Psoas muscle (tissue), 8 donors: ENCODE data around the gene CIAO2A. TPM values are rescaled to one million over a fixed set of nuclear protein-coding genes. Genes with fewer than 3 reads are reported as not detected.
"Not testable (repeated sequence)": the region's sequence is repeated elsewhere in the genome, so short reads cannot be mapped to it uniquely, and the experiment has no call there.

Experiments
- ATAC-seq, 4 donors: fragments of 200-7000 bp; cut with Tn5 transposase; one replicate each; pipeline ENCODE4 v1.9.1; 2020; ENCODE audit warnings: moderate library complexity in 3 of 4, mild to moderate bottlenecking in 2 of 4
- DNase-seq, 2 donors: peaks; one replicate each; pipeline ENCODE4 v3.0.0-alpha.2; 2020
- H3K27ac ChIP-seq: fragments of 200-600 bp; one replicate; pipeline ENCODE4 v1.8.0; 2022
- H3K27me3 ChIP-seq, 3 donors: fragments of 200-600 bp in 1 of 3; one replicate each; pipeline versions ENCODE4 v1.6.1 to v1.8.0; 2013 to 2022; ENCODE audit warnings: low read length in 2 of 3, mild to moderate bottlenecking in 2 of 3, moderate library complexity in 1 of 3; ENCODE audit not compliant: insufficient read depth in 3 of 3
- H3K36me3 ChIP-seq, 2 donors: fragments of 200-600 bp in 1 of 2; one replicate each; pipeline versions ENCODE4 v1.6.1 to v1.8.0; 2013 to 2022; ENCODE audit warnings: low read depth in 1 of 2, mild to moderate bottlenecking in 1 of 2, moderate library complexity in 1 of 2; ENCODE audit not compliant: insufficient read depth in 1 of 2
- H3K4me1 ChIP-seq: fragments of 200-600 bp; one replicate; pipeline ENCODE4 v1.8.0; 2022
- H3K4me3 ChIP-seq: fragments of 200-600 bp; one replicate; pipeline ENCODE4 v1.8.0; 2022; ENCODE audit warnings: mild to moderate bottlenecking
- H3K9me3 ChIP-seq: fragments of 200-600 bp; one replicate; pipeline ENCODE4 v1.8.0; 2022
- WGBS, 3 donors: extraction: QIAGEN DNeasy Blood & Tissue Kit; methylation state at CpG; one replicate each; pipeline versions ENCODE4 v1.1.6 to v1.1.7; 2013; 5-methylcytosine and 5-hydroxymethylcytosine counted together
- intact Hi-C, 2 donors: fragments of 100-400 bp; cut with DNase I; formaldehyde crosslinking; loops; one replicate each; pipeline versions ENCODE4 v1.11.0 to v1.14.2; 2022
- polyA plus RNA-seq, 3 donors: library from polyadenylated mRNA; stranded (reverse); fragments of 200-250 nt; gene quantifications; one replicate each; pipeline ENCODE4 v1.2.3, GENCODE V29; 2013
- total RNA-seq, 4 donors: library from RNA; stranded (reverse); fragmentation: NEBNext Ultra II Directional in 2 of 4; extraction: Animal tissue kit (Norgen Biotek cat#: 25700) in 2 of 4; gene quantifications; one replicate each; pipeline versions ENCODE4 v1.2.1 to v1.2.4, GENCODE V29; 2021 to 2023
- TF ChIP-seq, protein P1 (sequence below): fragments of 200-600 bp; IDR thresholded peaks from one replicate; pipeline ENCODE4 v1.8.0; 2022; ENCODE audit warnings: antibody characterized with exemption
- donor health status: healthy with polysubstance abuse.
- donor health status: DM: no; HTN: no; CAD: no; lungs with moderate emphysema.
- donor health status: Bipolar disorder and iron deficiency.
- donor health status: healthy.
- donor health status: DM: yes; HTN: yes; CAD: no.
- donor health status: DM: no; HTN: no; CAD: no.
- donor health status: DM: no; HTN: no; CAD: no.
- donor health status: DM: yes; HTN: yes; CAD: no.

CIAO2A gene
- total and polyA plus RNA-seq, 7 donors: 24.0 to 109 (median 73.5) TPM

DNA sequence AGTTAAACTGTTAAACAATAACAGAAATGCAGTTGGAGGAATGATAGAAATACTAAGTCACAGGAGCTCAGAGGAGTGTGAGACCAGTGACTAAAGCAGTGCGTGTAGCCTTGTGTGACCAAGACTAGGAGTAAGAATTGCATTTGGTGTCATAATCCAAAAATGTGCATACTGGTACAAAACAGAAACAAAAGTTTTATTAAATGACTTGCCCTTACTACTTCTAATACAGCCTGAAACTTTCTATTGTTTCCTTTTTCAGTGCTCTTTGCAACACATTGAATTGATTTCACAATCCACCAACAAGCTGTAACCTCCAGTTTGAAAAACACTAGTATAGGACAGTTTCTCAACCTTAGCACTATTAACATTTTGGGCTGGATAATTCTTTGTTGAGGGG is 19.3 kb upstream of the CIAO2A start:
- TF ChIP-seq, protein P1, sequence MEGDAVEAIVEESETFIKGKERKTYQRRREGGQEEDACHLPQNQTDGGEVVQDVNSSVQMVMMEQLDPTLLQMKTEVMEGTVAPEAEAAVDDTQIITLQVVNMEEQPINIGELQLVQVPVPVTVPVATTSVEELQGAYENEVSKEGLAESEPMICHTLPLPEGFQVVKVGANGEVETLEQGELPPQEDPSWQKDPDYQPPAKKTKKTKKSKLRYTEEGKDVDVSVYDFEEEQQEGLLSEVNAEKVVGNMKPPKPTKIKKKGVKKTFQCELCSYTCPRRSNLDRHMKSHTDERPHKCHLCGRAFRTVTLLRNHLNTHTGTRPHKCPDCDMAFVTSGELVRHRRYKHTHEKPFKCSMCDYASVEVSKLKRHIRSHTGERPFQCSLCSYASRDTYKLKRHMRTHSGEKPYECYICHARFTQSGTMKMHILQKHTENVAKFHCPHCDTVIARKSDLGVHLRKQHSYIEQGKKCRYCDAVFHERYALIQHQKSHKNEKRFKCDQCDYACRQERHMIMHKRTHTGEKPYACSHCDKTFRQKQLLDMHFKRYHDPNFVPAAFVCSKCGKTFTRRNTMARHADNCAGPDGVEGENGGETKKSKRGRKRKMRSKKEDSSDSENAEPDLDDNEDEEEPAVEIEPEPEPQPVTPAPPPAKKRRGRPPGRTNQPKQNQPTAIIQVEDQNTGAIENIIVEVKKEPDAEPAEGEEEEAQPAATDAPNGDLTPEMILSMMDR: no peak
- Histone ChIP-seq H3K27ac (peak overlapping the region; percentile 65), H3K4me1 (peaks cover 40% of the 10 kb centered on the region), H3K27me3 (no peaks in the 10 kb centered on the region), H3K9me3 (no peaks in the 10 kb centered on the region), H3K4me3 (no peak overlapping the region), H3K36me3 (peaks cover 6 to 61% of the 10 kb centered on the region in 2 donors)
- 92 to 100% (median 93%) methylated on average over 1 of the region's 1 CpG for WGBS, 3 donors
- intact Hi-C loops: no loop called here
- DNase-seq (no peak), ATAC-seq (no peak)

DNA sequence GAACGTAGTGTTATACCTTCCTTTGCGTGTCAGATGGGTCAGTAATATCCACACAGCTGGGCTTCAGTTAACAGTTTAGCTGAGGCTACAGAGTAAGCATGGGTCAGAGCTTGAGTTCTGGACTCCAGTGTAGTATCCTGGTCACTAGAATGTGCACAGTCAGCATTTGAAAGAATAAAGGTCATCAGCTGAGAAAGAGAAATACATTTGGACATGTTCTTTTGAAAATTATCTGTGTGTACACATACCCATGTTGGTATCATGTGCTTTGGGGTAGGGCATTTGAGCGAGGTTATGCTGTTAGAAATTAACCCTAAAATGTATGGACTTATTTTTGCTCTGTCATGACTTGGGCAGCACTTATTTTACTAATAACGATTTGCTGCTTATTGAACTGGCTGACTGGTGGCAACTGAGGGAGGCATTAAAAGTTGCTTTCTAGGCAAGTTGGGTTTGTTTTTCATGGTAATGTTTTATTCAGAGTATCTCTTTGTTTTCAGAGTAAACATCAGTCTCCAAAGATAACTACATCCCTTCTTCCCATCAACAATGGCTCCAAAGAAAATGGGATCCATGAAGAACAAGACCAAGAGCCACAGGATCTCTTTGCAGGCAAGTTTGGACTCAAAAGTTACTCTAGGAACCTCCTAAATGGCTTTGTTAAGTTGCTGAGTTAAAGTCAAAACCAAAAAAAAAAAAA is 18.6 kb upstream of the CIAO2A start:
- H3K27me3 ChIP-seq: no peaks in the 10 kb centered on the region
- no peak for DNase-seq
- 30 to 48% (median 31%) methylated on average over 4 of the region's 4 CpGs for WGBS, 3 donors
- peak; percentile 65 to 81 (median 72) for ATAC-seq
- H3K36me3 ChIP-seq: peaks cover 5 to 54% of the 10 kb centered on the region in 2 donors
- H3K4me3 ChIP-seq: no peak overlapping the region
- peaks cover 47% of the 10 kb centered on the region for H3K4me1 ChIP-seq
- H3K9me3 ChIP-seq: no peaks in the 10 kb centered on the region
- TF ChIP-seq, protein P1: no peak
- peak overlapping the region; percentile 65 for H3K27ac ChIP-seq
- intact Hi-C loops: no loop called here

DNA sequence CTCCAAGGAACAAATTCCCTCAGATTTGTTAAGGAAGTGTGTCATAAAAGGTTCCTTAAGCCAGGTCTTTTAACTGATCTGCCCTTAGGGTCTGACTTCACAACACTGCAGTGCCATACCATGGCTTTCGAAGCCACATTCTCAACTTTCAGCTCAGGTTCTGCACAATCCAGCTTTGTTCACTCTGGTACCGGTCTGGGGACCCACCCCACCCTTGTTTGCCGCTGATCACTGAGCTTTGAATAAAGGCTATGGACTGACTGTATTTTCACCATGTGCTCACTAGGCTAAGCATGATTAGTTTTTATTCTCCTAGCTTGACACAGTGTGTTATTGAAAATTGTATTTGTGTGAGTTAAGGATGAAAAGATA is 18.0 kb upstream of the CIAO2A start:
- TF ChIP-seq, protein P1: no peak
- WGBS, 3 donors: 46 to 51% (median 49%) methylated on average over 3 of the region's 3 CpGs
- Histone ChIP-seq H3K4me1 (peaks cover 53% of the 10 kb centered on the region), H3K27ac (peak overlapping the region; percentile 65), H3K9me3 (no peaks in the 10 kb centered on the region), H3K36me3 (peaks cover 5 to 48% of the 10 kb centered on the region in 2 donors), H3K27me3 (no peaks in the 10 kb centered on the region), H3K4me3 (no peak overlapping the region)
- peak in 3 of 4 donors; percentile 12 to 29 (median 13) for ATAC-seq
- intact Hi-C loops: no loop called here
- no peak for DNase-seq

DNA sequence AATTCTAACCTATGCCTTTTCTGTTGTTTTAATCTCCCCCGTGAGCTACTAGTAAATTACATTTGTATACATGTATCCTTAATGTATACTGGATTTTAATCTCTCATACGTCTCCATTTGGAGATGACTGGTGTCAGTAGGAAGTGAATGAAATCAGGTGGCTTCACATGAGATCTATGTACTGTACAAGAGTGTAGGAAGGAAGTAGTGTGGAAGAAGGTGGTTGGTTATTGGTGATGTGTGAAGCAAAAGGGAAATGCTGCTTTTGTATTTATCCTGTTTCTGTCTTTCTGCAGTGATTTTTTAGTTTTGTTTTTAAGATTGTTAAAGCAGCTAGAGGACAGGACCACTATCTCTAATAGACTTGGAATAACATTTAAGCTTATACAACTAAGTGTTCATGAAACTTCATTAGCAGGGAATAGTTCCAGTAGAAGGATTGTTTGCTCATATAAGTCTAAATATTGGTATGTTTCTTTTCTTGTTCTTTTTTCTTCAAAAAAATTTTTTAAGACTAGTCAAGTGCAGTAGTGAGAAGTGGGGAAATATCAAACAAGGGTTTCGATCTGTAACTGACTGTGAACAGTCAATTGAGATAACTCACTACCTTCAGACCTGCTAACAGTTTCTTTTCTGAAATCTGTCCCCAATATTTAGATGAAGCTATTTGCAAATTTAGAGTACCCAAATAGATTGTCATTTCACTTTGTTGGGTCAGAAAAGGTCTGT is 17.5 kb upstream of the CIAO2A start:
- DNase-seq: no peak
- ATAC-seq: no peak
- H3K4me3 ChIP-seq: no peak overlapping the region
- intact Hi-C loops: no loop called here
- H3K4me1 ChIP-seq: peaks cover 58% of the 10 kb centered on the region
- H3K9me3 ChIP-seq: no peaks in the 10 kb centered on the region
- peak overlapping the region; percentile 65 for H3K27ac ChIP-seq
- WGBS, 3 donors: 83 to 85% (median 85%) methylated on average over 3 of the region's 3 CpGs
- peaks cover 5 to 43% of the 10 kb centered on the region in 2 donors for H3K36me3 ChIP-seq
- TF ChIP-seq, protein P1: no peak
- no peaks in the 10 kb centered on the region for H3K27me3 ChIP-seq

DNA sequence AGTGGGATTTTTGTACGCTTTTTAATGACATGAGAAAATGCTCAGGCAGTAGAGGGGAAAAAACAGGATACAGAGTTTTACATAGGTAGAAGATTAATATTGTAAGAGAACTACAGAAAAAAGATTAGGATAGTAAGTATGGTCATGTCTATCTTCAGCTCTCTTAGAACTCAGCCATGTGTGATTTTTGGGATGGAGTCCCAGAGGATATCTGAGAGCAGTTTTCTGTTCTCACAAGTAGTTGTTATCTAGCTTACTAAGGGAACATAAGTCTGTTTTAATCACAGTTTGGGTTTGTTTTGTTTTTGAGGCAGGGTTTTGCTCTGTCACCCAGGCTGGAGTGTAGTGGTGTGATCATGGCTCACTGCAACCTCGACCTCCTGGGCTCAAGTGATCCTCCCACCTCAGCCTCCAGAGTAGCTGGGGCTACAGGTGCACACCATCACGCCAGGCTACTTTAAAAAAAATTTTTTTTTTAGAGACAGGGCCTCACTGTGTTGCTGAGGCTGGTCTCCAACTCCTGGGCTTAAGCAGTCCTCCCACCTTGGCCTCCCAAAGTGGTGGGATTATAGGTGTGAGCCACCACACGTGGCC is 16.6 kb upstream of the CIAO2A start:
- ATAC-seq, intact Hi-C loops: not testable (repeated sequence)

More for the DNA sequence above, 16.6 kb upstream of the CIAO2A start:
- not testable (repeated sequence) for H3K9me3 ChIP-seq, H3K27me3 ChIP-seq, H3K4me3 ChIP-seq, DNase-seq
- WGBS, 3 donors: 90 to 94% (median 90%) methylated on average over 4 of the region's 4 CpGs
- Histone ChIP-seq H3K27ac (peak overlapping the region; percentile 65), H3K36me3 (peaks cover 5 to 34% of the 10 kb centered on the region in 2 donors), H3K4me1 (peaks cover 66% of the 10 kb centered on the region)
